Effector memory CD4-positive, alpha-beta T cell (primary cell): ENCODE measurements around the gene MT1HL1.

Experiments
- DNase-seq, 3 donors: peaks; one replicate each; pipeline ENCODE4 v3.0.0-alpha.2; 2020
- H3K27ac ChIP-seq: 2 replicates; pipeline ENCODE4 v1.7.0; 2013; ENCODE audit warnings: mild to moderate bottlenecking, low read length, moderate library complexity; ENCODE audit not compliant: insufficient read depth, poor library complexity, severe bottlenecking
- H3K27me3 ChIP-seq: replicated peaks from 2 replicates; pipeline ENCODE4 v1.7.0; 2013; ENCODE audit warnings: mild to moderate bottlenecking, low read length; ENCODE audit not compliant: insufficient read depth, control insufficient read depth, poor library complexity, severe bottlenecking
- H3K36me3 ChIP-seq: 2 replicates; pipeline ENCODE4 v1.7.0; 2013; ENCODE audit warnings: mild to moderate bottlenecking, low read length, moderate library complexity; ENCODE audit not compliant: control insufficient read depth, insufficient read depth
- H3K4me1 ChIP-seq: 2 replicates; pipeline ENCODE4 v1.7.0; 2013; ENCODE audit warnings: low read length, mild to moderate bottlenecking; ENCODE audit not compliant: control insufficient read depth, insufficient read depth, poor library complexity, severe bottlenecking
- H3K4me3 ChIP-seq: 2 replicates; pipeline ENCODE4 v1.7.0; 2013; ENCODE audit warnings: low read length, low read depth, mild to moderate bottlenecking; ENCODE audit not compliant: insufficient read depth, poor library complexity, severe bottlenecking
- H3K9me3 ChIP-seq: 2 replicates; pipeline ENCODE4 v1.7.0; 2013; ENCODE audit warnings: mild to moderate bottlenecking, low read length, moderate library complexity; ENCODE audit not compliant: control insufficient read depth

MT1HL1 gene

GRCh38 chr1:236957235-236957634 is 47.0 kb downstream of the MT1HL1 start:
- no peaks in the 10 kb centered on the region for H3K9me3 ChIP-seq
- H3K4me3 ChIP-seq = no peak overlapping the region
- no peaks in the 10 kb centered on the region for H3K4me1 ChIP-seq
- H3K27ac ChIP-seq = no peak overlapping the region
- DNase-seq = no peak
- H3K27me3 ChIP-seq = no peaks in the 10 kb centered on the region
- no peaks in the 10 kb centered on the region for H3K36me3 ChIP-seq
